ENCODE measurements around the gene RRBP1.

RRBP1 gene

DNA sequence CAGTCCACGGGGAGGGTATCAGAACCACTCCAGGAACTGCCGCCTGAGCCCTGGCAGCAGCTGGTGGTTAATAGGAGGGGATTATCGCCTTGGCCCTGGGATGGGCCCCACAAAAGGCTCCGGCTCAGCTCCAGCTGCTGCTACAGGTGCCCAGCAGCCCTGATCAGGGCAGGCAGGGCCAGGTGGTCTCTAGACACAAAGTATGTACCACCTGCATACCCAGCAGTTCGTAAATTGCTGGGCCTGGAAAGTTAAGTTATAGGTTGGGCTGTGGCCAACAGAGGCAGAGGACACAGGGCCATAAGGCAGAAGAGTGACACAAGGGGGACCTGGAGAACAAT, 35.1 kb downstream of the RRBP1 start:
- DNase-seq (ENCODE audit: low read depth) = no peak

GRCh38 chr20:17646209-17646960, 35.7 kb downstream of the RRBP1 start:
- DNase-seq (ENCODE audit: low read depth) = no peak

DNA sequence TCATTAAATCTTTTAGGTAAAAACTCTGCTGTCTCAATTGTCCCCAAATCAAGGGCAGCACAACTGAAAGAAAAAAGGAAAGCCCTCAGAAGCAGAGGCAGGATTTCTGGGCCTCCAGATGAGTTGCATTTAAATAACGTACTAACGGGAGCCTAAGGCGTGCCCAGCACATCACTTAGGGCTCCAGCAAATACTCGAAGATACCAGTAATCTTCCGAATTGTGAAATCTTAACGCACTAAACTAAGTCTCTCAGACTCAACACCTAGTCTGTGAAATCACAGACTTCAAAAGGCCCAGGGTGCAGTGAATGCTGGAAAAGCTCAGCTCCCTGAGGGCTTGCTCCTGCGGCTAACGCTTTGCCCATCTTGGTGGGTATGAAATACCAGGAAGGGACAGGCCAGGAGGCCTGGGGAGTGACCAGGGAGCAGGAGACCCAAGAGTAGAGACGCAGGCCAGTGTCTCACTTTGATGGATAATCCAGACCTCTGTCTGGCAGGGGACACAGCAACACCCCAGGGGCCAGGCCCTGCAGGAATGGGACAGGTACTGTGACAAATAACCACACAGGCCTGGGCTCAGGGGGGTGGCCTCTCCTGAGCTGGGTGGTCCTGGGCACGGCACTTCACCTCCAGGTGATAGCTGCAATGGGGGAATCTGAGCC, 36.4 kb downstream of the RRBP1 start:
- no peak for DNase-seq (ENCODE audit: low read depth)

- DNase-seq (ENCODE audit: low read depth) = no peak
Measured at GRCh38 chr20:17645010-17645409, 37.0 kb downstream of the RRBP1 start.

DNA sequence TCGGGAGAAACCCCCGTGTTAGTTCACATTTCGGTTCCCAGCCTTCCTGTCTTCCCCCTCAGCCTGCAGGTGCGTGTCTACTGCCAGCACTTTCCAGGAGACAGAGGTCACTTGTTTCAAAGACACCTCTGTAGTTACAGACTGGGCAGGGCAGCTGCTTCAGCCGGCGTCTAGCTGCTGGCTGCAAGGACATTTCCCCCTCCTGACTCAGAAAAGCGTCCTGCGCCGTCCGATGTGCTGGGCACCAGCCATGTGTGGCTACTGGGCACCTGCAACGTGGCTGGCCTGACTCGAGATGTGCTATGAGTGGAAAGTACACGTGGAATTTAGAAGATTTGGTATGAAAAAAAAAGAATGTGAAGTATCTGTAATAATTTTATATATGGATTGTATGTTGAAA, 37.6 kb downstream of the RRBP1 start:
- DNase-seq (ENCODE audit: low read depth) = no peak

GRCh38 chr20:17643531-17644188, 38.4 kb downstream of the RRBP1 start:
- no peak for DNase-seq (ENCODE audit: low read depth)

DNA sequence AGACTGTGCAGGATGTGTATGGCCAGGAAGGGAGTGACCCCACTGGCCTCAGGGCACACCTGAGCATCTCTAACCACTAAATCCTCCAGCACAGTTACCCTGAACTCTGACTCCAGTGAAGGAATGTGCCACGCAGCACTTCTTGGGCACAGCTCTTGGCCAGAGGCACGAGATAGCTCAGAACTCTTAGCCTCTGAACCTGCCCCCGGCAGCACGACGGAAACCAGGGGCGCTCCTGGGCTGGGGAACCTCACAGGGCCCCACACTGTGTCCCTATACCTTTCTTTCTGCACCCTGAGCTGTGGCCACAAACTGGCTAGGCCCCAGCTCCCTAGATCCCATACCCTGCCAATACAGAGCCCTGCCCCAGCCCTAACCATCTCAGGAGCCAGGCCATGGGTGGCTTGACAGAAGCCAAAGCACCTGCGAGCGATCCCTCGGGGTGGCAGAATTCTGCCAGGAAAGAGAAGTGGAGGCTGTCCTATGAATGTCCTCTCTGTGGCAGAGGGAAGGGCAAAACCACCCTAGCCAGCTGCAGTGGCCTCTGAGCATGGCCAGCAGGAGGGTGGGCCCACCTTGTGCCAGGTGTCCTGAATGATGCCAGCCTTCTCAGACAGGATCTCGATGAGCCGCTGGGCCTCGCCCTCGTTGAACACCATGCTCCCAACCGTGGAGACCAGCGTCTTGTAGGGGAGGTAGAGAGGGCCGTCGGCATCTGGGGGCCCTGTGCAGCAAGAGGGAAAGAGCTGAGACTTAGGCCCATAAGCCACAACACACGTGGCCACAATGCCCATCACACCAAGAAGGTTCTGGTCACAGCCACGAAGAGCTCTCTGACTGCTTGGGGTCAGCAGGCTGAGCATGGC, 39.4 kb downstream of the RRBP1 start:
- no peak for DNase-seq (ENCODE audit: low read depth)

GRCh38 chr20:17641993-17642392, 40.0 kb downstream of the RRBP1 start:
- DNase-seq (ENCODE audit: low read depth) = no peak

- no peak for DNase-seq (ENCODE audit: low read depth)
Measured at GRCh38 chr20:17641520-17641964, 40.5 kb downstream of the RRBP1 start.

GRCh38 chr20:17640875-17641378, 41.1 kb downstream of the RRBP1 start:
- no peak for DNase-seq (ENCODE audit: low read depth)

DNA sequence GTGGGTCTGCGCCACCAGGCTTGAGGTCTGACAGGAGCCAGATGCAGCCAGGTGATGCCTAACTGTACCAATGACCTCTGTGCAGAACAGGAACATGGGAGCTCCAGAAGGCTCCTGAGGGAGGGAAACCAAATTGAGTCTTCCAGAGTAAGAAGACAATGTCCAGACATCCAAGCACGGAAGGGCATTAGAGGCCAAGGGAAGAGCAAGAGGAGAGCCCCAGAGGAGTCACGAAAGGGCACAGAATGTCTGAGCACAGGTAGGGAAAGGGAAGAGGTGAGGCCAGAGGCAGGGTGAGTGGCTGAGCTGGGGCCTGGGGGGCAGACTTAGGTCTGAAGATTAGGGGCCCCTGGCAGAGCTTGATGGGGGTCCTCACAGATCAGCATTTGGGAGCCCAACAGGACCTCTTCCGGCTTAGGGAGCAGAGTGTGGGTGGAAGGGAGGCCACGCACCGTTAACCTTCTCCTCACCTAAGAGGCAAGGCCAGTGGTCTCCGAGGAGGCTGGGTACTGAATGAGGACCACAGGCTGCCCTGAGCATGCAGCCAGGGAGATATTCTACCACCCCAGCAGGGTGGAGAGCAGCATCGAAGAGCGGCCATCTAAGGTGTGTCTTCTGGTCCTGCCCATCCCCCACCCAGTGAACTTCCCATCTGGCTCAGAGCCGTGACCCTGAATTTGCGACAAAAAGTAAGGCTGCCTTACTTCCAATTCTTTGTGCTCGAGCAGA, 41.7 kb downstream of the RRBP1 start:
- DNase-seq (ENCODE audit: low read depth) = no peak

- DNase-seq (ENCODE audit: low read depth) = no peak
Measured at GRCh38 chr20:17638835-17639407, 43.1 kb downstream of the RRBP1 start.

GRCh38 chr20:17637985-17638640, 43.9 kb downstream of the RRBP1 start:
- no peak for DNase-seq (ENCODE audit: low read depth)

- DNase-seq (ENCODE audit: low read depth) = no peak
Measured at GRCh38 chr20:17637413-17637780, 44.6 kb downstream of the RRBP1 start.

GRCh38 chr20:17636523-17637412, 45.3 kb downstream of the RRBP1 start:
- no peak for DNase-seq (ENCODE audit: low read depth)

DNA sequence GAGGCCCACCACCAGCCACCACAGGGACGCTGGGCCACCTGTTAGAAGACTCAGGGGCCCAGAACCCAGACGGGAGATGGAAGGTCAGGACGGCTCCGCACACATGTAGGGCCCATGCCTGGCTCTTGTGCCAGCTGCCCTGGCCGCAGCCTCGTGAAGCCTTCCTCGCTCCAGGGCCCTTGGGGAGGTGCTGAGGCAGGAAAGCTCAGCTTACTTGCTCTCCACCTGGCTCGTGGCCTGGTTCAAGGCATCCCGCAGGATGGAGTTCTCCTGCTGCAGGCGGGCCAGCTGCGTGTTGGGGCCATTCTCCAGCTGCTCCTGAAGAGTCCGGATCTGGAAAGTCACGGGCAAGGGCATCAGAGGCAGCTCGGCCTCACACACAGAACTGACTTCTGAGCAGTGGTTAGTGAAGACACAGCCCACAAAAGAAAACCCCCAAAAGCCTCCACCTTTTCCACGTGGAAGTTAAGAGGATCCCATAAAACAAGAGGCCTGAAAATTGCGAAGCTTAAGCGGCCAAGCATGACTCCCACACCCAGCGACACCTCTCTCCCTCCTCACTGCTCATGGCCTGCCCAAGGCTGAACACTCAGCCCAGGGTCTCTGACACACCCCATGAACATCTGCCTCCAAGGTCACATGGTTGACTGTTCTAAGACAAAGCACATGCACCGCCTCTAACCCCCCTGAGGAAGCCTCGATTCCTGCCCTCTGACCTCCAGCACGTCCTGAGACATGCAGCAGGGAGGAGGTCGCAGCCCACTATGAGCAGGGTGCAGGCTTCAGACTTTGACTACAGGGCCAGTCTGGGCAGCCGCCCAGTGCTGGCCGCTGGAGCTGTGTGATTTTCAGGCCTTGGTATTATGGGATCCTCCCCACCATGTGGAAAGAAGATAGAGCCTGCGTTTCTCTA, 46.5 kb downstream of the RRBP1 start:
- DNase-seq (ENCODE audit: low read depth) = no peak

DNA sequence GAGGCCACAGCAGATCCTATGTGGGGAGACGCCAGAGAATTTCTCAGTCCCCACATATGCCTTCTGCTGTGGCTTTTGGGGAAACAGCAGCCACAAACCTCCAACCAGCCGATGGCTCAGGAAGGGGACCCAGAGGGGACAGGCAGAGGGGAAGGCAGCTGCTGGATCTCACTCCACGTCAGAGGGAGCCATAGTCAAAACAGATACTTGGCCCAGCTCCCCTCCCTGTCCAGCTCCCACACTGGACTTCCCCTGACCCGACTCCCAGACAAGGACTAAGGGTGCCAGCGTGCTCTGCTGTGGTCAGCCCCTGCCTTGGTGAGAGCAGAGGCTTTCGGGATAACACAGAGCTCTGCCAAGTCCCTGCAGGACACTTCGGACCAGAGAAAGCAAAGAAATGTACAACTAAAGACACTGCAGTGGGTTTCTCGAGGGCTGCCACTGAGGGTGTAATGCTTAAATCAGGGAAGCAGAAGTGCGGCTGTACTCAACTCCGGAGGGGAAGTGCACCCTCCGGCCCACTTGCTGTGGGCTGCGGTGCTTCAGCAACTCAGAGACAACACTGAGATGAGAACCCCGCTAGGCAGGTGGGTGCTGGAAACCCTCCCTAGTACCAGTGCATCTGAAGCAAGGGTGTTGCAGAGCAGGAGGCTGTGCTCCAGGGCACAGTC, 47.2 kb downstream of the RRBP1 start:
- no peak for DNase-seq (ENCODE audit: low read depth)
